ENCODE measurements around the gene PEX11G.

The PEX11G gene

DNA sequence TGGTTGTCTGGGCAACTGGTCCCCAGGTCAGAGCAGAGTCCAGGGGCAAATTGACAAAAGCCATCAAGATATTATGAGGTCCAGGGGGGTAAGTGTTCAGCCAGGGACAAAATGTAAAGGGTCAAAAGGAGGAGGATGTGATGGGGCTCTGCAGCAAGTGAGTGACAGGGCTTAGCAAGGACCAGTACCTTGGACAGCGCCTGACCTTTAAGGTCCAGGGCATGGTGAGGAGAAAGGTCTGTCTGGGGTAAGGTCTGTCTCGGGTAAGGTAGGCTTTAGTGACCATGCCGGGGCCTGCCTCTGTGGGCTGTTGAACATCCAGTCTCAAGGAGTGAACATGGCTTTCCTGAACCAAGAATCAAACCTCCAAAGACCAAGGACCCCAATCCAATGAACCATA, 20.8 kb upstream of the PEX11G start:
- no peak for TF ChIP-seq CTCF (IDR thresholded peaks at IDR 0.05)

GRCh38 chr19:7507884-7508283, 19.0 kb upstream of the PEX11G start:
- no peak for TF ChIP-seq CTCF (IDR thresholded peaks at IDR 0.05)

DNA sequence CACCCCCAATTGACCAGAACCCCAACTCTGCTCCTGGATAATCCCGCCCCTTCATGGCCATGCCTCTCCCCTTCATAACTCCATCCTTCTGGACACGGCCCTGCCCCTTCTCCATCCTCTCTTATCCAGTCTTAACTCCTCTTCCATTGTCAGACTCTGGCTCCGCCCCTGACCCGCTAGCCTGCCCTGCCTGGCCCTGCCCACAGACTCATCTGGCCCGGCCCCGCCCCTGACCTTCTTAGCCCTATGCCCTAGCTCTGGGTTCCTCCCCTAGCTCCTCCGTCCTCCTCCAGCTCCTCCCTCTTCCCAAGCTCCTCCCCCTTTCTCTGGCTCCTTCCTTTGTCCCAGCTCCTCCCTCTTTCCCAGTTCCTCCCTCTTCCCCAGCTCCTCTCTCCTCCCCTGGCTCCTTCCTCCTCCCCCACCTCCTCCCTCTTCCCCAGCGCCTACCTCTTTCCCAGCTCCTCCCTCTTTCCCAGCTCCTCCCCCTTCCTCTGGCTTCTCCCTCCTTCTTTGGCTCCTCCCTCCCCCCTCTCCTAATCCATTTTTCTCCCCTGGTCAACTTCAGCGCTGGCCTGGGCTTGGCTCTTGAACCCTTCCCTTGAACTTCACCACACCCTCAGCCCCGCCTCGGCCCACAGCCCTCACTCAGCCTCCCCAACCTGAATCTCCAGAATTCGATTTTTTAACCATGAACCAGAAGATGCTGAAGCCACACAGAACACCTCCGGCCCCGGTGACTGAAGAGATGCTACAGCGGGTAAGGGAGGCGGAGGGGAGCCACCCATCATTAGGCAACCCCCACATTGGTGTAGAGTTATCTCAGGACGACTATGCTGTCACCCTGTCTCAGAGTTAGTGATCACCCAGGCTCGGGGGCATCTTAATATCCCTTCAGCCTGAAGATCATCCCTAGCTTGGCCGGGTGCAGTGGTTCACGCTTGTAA, 17.8 kb upstream of the PEX11G start:
- TF ChIP-seq CTCF (IDR thresholded peaks at IDR 0.05): no peak

- no peak for TF ChIP-seq CTCF (IDR thresholded peaks at IDR 0.05)
Observed at GRCh38 chr19:7505682-7506384, 17.0 kb upstream of the PEX11G start.

- TF ChIP-seq CTCF (IDR thresholded peaks at IDR 0.05): no peak
Observed at GRCh38 chr19:7505288-7505681, 16.4 kb upstream of the PEX11G start.

GRCh38 chr19:7504684-7505083, 15.8 kb upstream of the PEX11G start:
- TF ChIP-seq CTCF (IDR thresholded peaks at IDR 0.05): no peak

GRCh38 chr19:7502552-7502951, 13.7 kb upstream of the PEX11G start:
- TF ChIP-seq CTCF (IDR thresholded peaks at IDR 0.05): no peak

Data from LNCAP (cell line).